ENCODE data around the gene RBFOX2.

- TF ChIP-seq CTCF (IDR thresholded peaks at IDR 0.05) (no peak), EP300 (IDR thresholded peaks at IDR 0.05) (no peak), POLR2A (IDR thresholded peaks at IDR 0.05) (no peak)
Observed at GRCh38 chr22:35887296-35887875, 141.2 kb downstream of the RBFOX2 start.
